Astrocyte (in vitro differentiated cells and primary cell): Measurements from ENCODE around the gene DPF3. TPM values are rescaled to one million over a fixed set of nuclear protein-coding genes. Genes with fewer than 3 reads are reported as not detected.

Source experiments
- DNase-seq: peaks from one replicate; pipeline ENCODE4 v3.0.0-alpha.2; 2010; ENCODE audit warnings: low read depth
- FAIRE-seq: peaks from 2 replicates; lab custom pipeline; 2011; peaks lifted over from hg19 to GRCh38; lab: Jason Lieb, UNC
- H2AFZ ChIP-seq: 2 replicates; pipeline ENCODE4 v1.6.0; 2012; ENCODE audit warnings: low read depth, low read length, inconsistent platforms
- H3K27ac ChIP-seq: 2 replicates; pipeline ENCODE4 v1.5.1; 2011; ENCODE audit warnings: low read depth, low read length, inconsistent platforms
- H3K27me3 ChIP-seq: 2 replicates; pipeline ENCODE4 v1.6.0; 2011; ENCODE audit warnings: low read length, inconsistent platforms; ENCODE audit not compliant: insufficient read depth
- H3K36me3 ChIP-seq: 2 replicates; pipeline ENCODE4 v1.5.1; 2011; ENCODE audit warnings: low read length, inconsistent platforms; ENCODE audit not compliant: insufficient read depth
- H3K4me1 ChIP-seq: 2 replicates; pipeline ENCODE4 v1.5.1; 2011; ENCODE audit warnings: low read length, inconsistent platforms; ENCODE audit not compliant: insufficient read depth
- H3K4me2 ChIP-seq: 2 replicates; pipeline ENCODE4 v1.6.0; 2012; ENCODE audit warnings: low read length, inconsistent platforms
- H3K4me3 ChIP-seq: 2 replicates; pipeline ENCODE4 v1.5.1; 2011; ENCODE audit warnings: low read depth, mild to moderate bottlenecking, low read length, inconsistent platforms; ENCODE audit not compliant: insufficient read depth
- H3K79me2 ChIP-seq: 2 replicates; pipeline ENCODE4 v1.6.0; 2012; ENCODE audit warnings: mild to moderate bottlenecking, low read length, inconsistent platforms; ENCODE audit not compliant: insufficient read depth
- H3K9ac ChIP-seq: 2 replicates; pipeline ENCODE4 v1.6.0; 2012; ENCODE audit warnings: mild to moderate bottlenecking, low read length, inconsistent platforms
- H3K9me3 ChIP-seq: 2 replicates; pipeline ENCODE4 v1.5.1; 2012; ENCODE audit warnings: low read depth, mild to moderate bottlenecking, low read length, inconsistent platforms; ENCODE audit not compliant: insufficient read depth
- H4K20me1 ChIP-seq: 2 replicates; pipeline ENCODE4 v1.6.0; 2012; ENCODE audit warnings: low read length, inconsistent platforms; ENCODE audit not compliant: insufficient read depth
- H3K27ac Mint-ChIP-seq: one replicate; pipeline ENCODE4 v1.8.0; 2021; ENCODE audit warnings: mild to moderate bottlenecking, mixed read lengths; ENCODE audit not compliant: unreplicated experiment
- H3K27me3 Mint-ChIP-seq: one replicate; pipeline ENCODE4 v1.8.0; 2021; ENCODE audit warnings: low read depth, mixed read lengths; ENCODE audit not compliant: unreplicated experiment
- H3K36me3 Mint-ChIP-seq: one replicate; pipeline ENCODE4 v1.8.0; 2021; ENCODE audit warnings: low read depth, mixed read lengths; ENCODE audit not compliant: unreplicated experiment
- H3K4me1 Mint-ChIP-seq: one replicate; pipeline ENCODE4 v1.8.0; 2021; ENCODE audit warnings: low read depth, mixed read lengths; ENCODE audit not compliant: unreplicated experiment
- H3K4me3 Mint-ChIP-seq: one replicate; pipeline ENCODE4 v1.8.0; 2021; ENCODE audit warnings: mild to moderate bottlenecking, moderate library complexity, mixed read lengths; ENCODE audit not compliant: unreplicated experiment
- H3K9me3 Mint-ChIP-seq: one replicate; pipeline ENCODE4 v1.8.0; 2021; ENCODE audit warnings: mild to moderate bottlenecking, mixed read lengths; ENCODE audit not compliant: unreplicated experiment
- CTCF ChIP-seq: IDR thresholded peaks from 2 replicates; pipeline ENCODE4 v1.5.1; 2011; ENCODE audit warnings: low read depth, mild to moderate bottlenecking, inconsistent platforms, low read length, moderate library complexity; ENCODE audit not compliant: insufficient read depth
- EZH2 ChIP-seq: IDR thresholded peaks from 2 replicates; pipeline ENCODE4 v1.6.1; 2012; ENCODE audit warnings: mild to moderate bottlenecking, low read length, inconsistent platforms; ENCODE audit not compliant: insufficient read depth
- total RNA-seq: library from RNA; stranded (reverse); gene quantifications from 2 replicates; pipeline ENCODE4 v1.2.1, GENCODE V29; 2021

The DPF3 gene
- total RNA-seq, 1 donor from 2014 or later: 2.4 TPM

GRCh38 chr14:72591391-72591790 is 302.5 kb downstream of the DPF3 start:
- H3K9ac ChIP-seq: no peak overlapping the region
- TF ChIP-seq CTCF: no peak
- TF ChIP-seq EZH2: no peak
- H3K4me2 ChIP-seq: no peak overlapping the region
- no peak overlapping the region for H2AFZ ChIP-seq
- peaks cover 17% of the 10 kb centered on the region for H3K27me3 Mint-ChIP-seq
- H3K27ac ChIP-seq: no peak overlapping the region
- no peak overlapping the region for H3K4me3 ChIP-seq
- H3K9me3 ChIP-seq: no peaks in the 10 kb centered on the region
- H3K27me3 ChIP-seq: no peaks in the 10 kb centered on the region
- no peaks in the 10 kb centered on the region for H3K4me1 Mint-ChIP-seq
- no peaks in the 10 kb centered on the region for H4K20me1 ChIP-seq
- no peak overlapping the region for H3K27ac Mint-ChIP-seq
- FAIRE-seq (no peak), DNase-seq (no peak)
- no peak overlapping the region for H3K4me3 Mint-ChIP-seq
- no peaks in the 10 kb centered on the region for H3K36me3 ChIP-seq
- H3K9me3 Mint-ChIP-seq: peaks cover 6% of the 10 kb centered on the region
- H3K36me3 Mint-ChIP-seq: no peaks in the 10 kb centered on the region
- no peaks in the 10 kb centered on the region for H3K4me1 ChIP-seq
- H3K79me2 ChIP-seq: no peaks in the 10 kb centered on the region

DNA sequence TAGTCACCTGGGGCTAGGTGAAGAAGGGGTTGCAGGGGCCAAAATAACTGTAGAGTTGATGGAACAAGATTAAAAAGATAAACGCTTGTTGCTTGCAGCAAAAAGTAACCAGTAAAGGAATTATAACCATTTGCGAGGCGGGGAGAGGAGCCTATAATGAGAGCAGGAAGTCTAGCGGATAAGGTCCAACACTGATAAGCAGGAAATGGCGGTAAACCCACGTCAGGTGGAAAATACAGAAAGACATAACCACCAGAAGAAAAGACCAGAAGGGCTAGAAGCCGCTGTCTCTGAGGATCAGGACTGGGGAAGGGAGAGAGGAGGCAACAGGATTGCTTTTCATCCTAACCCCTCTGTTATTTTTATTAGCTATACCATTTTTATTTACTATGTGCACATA is 303.3 kb downstream of the DPF3 start:
- no peaks in the 10 kb centered on the region for H3K36me3 ChIP-seq
- H3K9ac ChIP-seq: no peak overlapping the region

More for the DNA sequence above, 303.3 kb downstream of the DPF3 start:
- Histone ChIP-seq H2AFZ (no peak overlapping the region), H3K4me3 (no peak overlapping the region), H3K27ac (no peak overlapping the region), H3K4me2 (no peak overlapping the region), H3K79me2 (no peaks in the 10 kb centered on the region), H3K4me1 (no peaks in the 10 kb centered on the region), H4K20me1 (no peaks in the 10 kb centered on the region), H3K9me3 (no peaks in the 10 kb centered on the region), H3K27me3 (no peaks in the 10 kb centered on the region)
- peaks cover 10% of the 10 kb centered on the region for H3K9me3 Mint-ChIP-seq
- no peak overlapping the region for H3K4me3 Mint-ChIP-seq
- peaks cover 18% of the 10 kb centered on the region for H3K27me3 Mint-ChIP-seq
- TF ChIP-seq CTCF (no peak), EZH2 (no peak)
- peaks cover 2% of the 10 kb centered on the region for H3K36me3 Mint-ChIP-seq
- no peak overlapping the region for H3K27ac Mint-ChIP-seq
- H3K4me1 Mint-ChIP-seq: no peaks in the 10 kb centered on the region
- DNase-seq: no peak
- FAIRE-seq: no peak
